ENCODE measurements around the gene WDR7.

WDR7 gene

GRCh38 chr18:57085371-57085770 lies 434.2 kb downstream of the WDR7 start:
- DNase-seq = no peak

- DNase-seq = no peak
Measured at GRCh38 chr18:57086163-57086562, 435.0 kb downstream of the WDR7 start.
